Smooth muscle cell (in vitro differentiated cells): ENCODE measurements around the gene BRAF. TPM values are rescaled to one million over a fixed set of nuclear protein-coding genes. Genes with fewer than 3 reads are reported as not detected.
"Not testable (repeated sequence)": the region's sequence is repeated elsewhere in the genome, so short reads cannot be mapped to it uniquely, and the experiment has no call there.

Experiments
- DNase-seq: peaks from one replicate; lab custom pipeline; 2025; ENCODE audit not compliant: unreplicated experiment; lab: John Stamatoyannopoulos, UW
- H2AFZ ChIP-seq: fragments of 200-600 bp; sonication (generic); 2 replicates; pipeline ENCODE4 v1.6.0; 2016; ENCODE audit warnings: antibody characterized with exemption, low read depth, mild to moderate bottlenecking
- H3F3A ChIP-seq: fragments of 200-600 bp; sonication (generic); 2 replicates; pipeline ENCODE4 v1.6.0; 2017; ENCODE audit warnings: antibody characterized with exemption, low read depth
- H3K27ac ChIP-seq: fragments of 200-600 bp; sonication (generic); 2 replicates; pipeline ENCODE4 v1.5.1; 2016; ENCODE audit warnings: low read depth, mild to moderate bottlenecking
- H3K27me3 ChIP-seq: fragments of 200-600 bp; sonication (generic); 2 replicates; pipeline ENCODE4 v1.6.1; 2016; ENCODE audit warnings: low read depth, mild to moderate bottlenecking
- H3K36me3 ChIP-seq: fragments of 200-600 bp; sonication (generic); 2 replicates; pipeline ENCODE4 v1.5.1; 2016; ENCODE audit warnings: low read depth
- H3K4me1 ChIP-seq: fragments of 200-600 bp; sonication (generic); 2 replicates; pipeline ENCODE4 v1.5.1; 2016; ENCODE audit warnings: low read depth
- H3K4me2 ChIP-seq: fragments of 200-600 bp; sonication (generic); 2 replicates; pipeline ENCODE4 v1.6.0; 2016; ENCODE audit warnings: mild to moderate bottlenecking
- H3K4me3 ChIP-seq: fragments of 200-600 bp; sonication (generic); 2 replicates; pipeline ENCODE4 v1.5.1; 2016; ENCODE audit warnings: mild to moderate bottlenecking
- H3K79me2 ChIP-seq: fragments of 200-600 bp; sonication (generic); 2 replicates; pipeline ENCODE4 v1.6.0; 2016; ENCODE audit warnings: low read depth, mild to moderate bottlenecking
- H3K9ac ChIP-seq: fragments of 200-600 bp; sonication (generic); 2 replicates; pipeline ENCODE4 v1.6.0; 2016; ENCODE audit warnings: low read depth
- H3K9me3 ChIP-seq: fragments of 200-600 bp; sonication (generic); replicated peaks from 2 replicates; pipeline ENCODE4 v1.5.1; 2016; ENCODE audit warnings: low read depth
- H4K20me1 ChIP-seq: fragments of 200-600 bp; sonication (generic); 2 replicates; pipeline ENCODE4 v1.6.0; 2016; ENCODE audit warnings: low read depth
- CTCF ChIP-seq: fragments of 200-600 bp; sonication (generic); IDR thresholded peaks from 2 replicates; pipeline ENCODE4 v1.5.1; 2017; ENCODE audit warnings: borderline replicate concordance, mild to moderate bottlenecking, antibody characterized with exemption; ENCODE audit not compliant: insufficient read depth, poor library complexity, severe bottlenecking
- WGBS: methylation state at CpG from one replicate; pipeline ENCODE4 v1.1.7; 2016; ENCODE audit warnings: low lambda C conversion rate; 5-methylcytosine and 5-hydroxymethylcytosine counted together
- polyA plus RNA-seq: library from polyadenylated mRNA; unstranded; fragments of >200 nt; fragmentation: Nextera tagmentation; extraction: Ambion mirVana; gene quantifications from 2 replicates; pipeline ENCODE4 v1.2.1, GENCODE V29; 2016
- total RNA-seq: library from RNA; depleted of rRNA; stranded (reverse); fragments of >200 nt; gene quantifications from 2 replicates; pipeline ENCODE4 v1.2.3, GENCODE V29; 2014

BRAF gene
- total and polyA plus RNA-seq, 2 experiments from 2014 or later = 6.5 to 28.9 TPM

DNA sequence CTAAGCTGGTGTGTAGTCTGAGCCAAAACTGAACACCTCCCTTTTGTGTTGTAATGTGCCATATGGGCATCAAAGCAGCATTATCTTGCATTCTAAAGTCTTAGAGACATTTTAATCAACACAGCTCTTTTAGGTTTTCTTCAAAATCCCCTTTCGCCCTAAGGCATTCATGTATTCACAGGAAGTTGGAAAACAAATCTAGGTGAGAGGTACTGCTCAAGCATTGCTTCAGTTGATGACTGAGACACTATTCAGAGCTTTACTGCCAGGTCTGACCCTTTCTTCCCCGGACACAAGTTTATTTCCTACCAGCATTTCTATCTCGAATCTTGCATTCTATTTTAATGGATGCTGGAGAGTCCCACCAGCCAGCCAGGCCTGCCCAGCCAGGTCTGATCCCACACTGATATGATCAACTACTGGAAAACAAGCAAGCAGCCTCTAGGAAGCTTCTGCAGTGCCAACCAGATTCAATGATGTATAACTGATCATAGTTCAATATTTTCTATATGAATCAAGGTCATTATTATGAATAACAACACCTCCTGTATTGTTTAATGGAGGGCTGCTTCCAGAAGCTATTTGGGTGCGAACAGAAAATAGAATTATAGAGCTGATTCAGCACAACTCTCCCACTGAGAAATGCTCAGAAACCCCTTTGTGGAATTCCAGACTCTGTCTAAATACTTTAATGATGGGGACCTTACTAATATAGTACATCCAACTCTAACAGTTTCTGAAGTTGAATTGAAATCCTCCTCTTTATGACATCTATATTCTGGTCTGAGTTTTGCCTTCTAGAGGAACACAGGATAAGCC lies 4.0 kb upstream of the BRAF start:
- Histone ChIP-seq H3K79me2 (peaks cover 9% of the 10 kb centered on the region), H3K9me3 (no peaks in the 10 kb centered on the region), H3K9ac (no peak overlapping the region), H3K36me3 (no peaks in the 10 kb centered on the region), H4K20me1 (peaks cover under 1% of the 10 kb centered on the region), H3K4me3 (no peak overlapping the region), H3K27me3 (peaks cover 23% of the 10 kb centered on the region), H2AFZ (no peak overlapping the region), H3F3A (no peaks in the 10 kb centered on the region), H3K4me2 (no peak overlapping the region), H3K27ac (no peak overlapping the region), H3K4me1 (peaks cover 6% of the 10 kb centered on the region)
- TF ChIP-seq CTCF = no peak
- WGBS = 71% methylated on average over 4 of the region's 4 CpGs
- no peak for DNase-seq

GRCh38 chr7:140927945-140928344 lies 3.2 kb upstream of the BRAF start:
- not testable (repeated sequence) for H4K20me1 ChIP-seq, H3K27ac ChIP-seq, H3K9me3 ChIP-seq, H3K4me2 ChIP-seq, DNase-seq, H2AFZ ChIP-seq, H3K36me3 ChIP-seq, H3K9ac ChIP-seq, H3K4me3 ChIP-seq, H3F3A ChIP-seq
- Histone ChIP-seq H3K79me2 (peaks cover 16% of the 10 kb centered on the region), H3K4me1 (peaks cover 12% of the 10 kb centered on the region), H3K27me3 (peaks cover 21% of the 10 kb centered on the region)
- 82% methylated on average over 4 of the region's 4 CpGs for WGBS

DNA sequence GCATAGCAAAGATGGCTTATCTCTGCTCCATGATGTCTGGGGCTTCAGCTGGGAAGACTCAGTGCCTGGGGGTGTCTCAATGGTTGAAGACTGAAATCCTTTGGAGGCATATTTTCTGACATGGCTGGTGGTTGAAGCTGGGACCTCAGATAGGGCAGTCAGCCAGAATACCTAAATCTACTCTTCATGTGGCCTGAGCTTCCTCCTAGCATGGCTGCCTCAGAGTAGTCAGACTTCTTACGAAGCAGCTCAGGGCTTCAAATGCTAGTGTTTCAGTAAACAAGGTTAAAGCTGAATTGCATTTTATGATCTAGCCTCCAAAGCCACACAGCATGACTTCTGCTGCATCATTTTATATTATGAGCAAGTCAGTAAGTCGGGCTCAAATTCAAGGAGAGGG lies 2.6 kb upstream of the BRAF start:
- Histone ChIP-seq H3K4me2 (no peak overlapping the region), H3K36me3 (no peaks in the 10 kb centered on the region), H3K27me3 (peaks cover 18% of the 10 kb centered on the region), H2AFZ (no peak overlapping the region), H3K27ac (no peak overlapping the region), H3K4me3 (no peak overlapping the region), H3K9me3 (no peaks in the 10 kb centered on the region), H3K4me1 (peaks cover 18% of the 10 kb centered on the region), H3K79me2 (peaks cover 22% of the 10 kb centered on the region), H4K20me1 (peaks cover 13% of the 10 kb centered on the region), H3K9ac (no peak overlapping the region), H3F3A (no peaks in the 10 kb centered on the region)
- DNase-seq = no peak
- 88% methylated on average over 2 of the region's 2 CpGs for WGBS
- TF ChIP-seq CTCF = no peak

DNA sequence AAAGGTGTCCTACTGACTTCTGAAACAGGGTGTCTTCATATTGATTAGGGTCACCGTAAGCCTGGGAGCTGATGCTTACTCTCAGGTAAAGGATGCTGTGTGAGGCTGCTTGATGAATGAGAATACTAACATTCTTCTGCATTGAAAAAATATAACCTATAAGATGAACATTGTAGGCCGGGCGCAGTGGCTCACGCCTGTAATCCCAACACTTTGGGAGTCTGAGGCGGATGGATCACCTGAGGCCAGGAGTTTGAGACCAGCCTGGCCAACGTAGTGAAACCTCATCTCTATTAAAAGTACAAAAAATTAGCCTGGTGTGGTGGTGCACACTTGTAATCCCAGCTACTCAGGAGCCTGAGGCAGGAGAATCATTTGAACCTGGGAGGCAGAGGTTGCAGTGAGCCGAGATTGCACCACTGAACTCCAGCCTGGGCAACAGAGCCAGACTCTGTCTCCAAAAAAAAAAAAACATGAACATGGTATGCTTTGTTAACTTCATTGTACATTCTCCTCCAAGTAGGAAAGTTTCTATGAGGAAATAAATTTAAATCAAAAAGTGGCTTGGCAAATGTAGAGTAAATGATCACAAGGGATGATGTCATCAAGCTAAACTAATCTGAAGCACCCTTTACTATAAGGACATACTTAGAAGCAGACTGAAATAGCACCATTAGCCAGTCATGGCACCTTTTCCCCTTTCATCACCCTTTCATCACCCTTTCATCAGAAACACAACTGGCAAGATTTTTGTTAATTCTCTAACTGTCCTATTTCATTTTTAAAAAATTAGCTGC lies 1.5 kb upstream of the BRAF start:
- WGBS = 96% methylated on average over 7 of the region's 7 CpGs
- Histone ChIP-seq H3K79me2 (peaks cover 33% of the 10 kb centered on the region), H3K4me1 (peaks cover 22% of the 10 kb centered on the region), H3K36me3 (no peaks in the 10 kb centered on the region), H3K27ac (peak overlapping the region; percentile 90), H3K9ac (no peak overlapping the region), H3K4me2 (no peak overlapping the region), H3F3A (no peaks in the 10 kb centered on the region), H3K4me3 (no peak overlapping the region), H2AFZ (no peak overlapping the region), H4K20me1 (peaks cover 24% of the 10 kb centered on the region), H3K9me3 (no peaks in the 10 kb centered on the region), H3K27me3 (peaks cover 11% of the 10 kb centered on the region)
- no peak for DNase-seq
- no peak for TF ChIP-seq CTCF
